C4-2B (cell line): ENCODE measurements around the gene HPCAL4.

Experiments used
- CTCF ChIP-seq: fragments of 450-650 bp; conservative IDR thresholded peaks from 2 replicates; pipeline ENCODE4 v1.5.1; 2017; ENCODE audit warnings: mild to moderate bottlenecking
- ZFX ChIP-seq: fragments of 450-650 bp; IDR thresholded peaks from 2 replicates; pipeline ENCODE4 v1.6.1; 2017

GRCh38 chr1:39704757-39705156 lies 13.5 kb upstream of the HPCAL4 start:
- TF ChIP-seq CTCF (no peak), ZFX (no peak)
